Endometrium (tissue), 2 donors: ENCODE data around the gene DHRS1.
"Not testable (repeated sequence)": the region's sequence is repeated elsewhere in the genome, so short reads cannot be mapped to it uniquely, and the experiment has no call there.

Experiments used
- FAIRE-seq: peaks from 2 replicates; lab custom pipeline; 2012; peaks lifted over from hg19 to GRCh38; lab: Jason Lieb, UNC
- donor health status: control.
- donor health status: control.

Gene DHRS1

DNA sequence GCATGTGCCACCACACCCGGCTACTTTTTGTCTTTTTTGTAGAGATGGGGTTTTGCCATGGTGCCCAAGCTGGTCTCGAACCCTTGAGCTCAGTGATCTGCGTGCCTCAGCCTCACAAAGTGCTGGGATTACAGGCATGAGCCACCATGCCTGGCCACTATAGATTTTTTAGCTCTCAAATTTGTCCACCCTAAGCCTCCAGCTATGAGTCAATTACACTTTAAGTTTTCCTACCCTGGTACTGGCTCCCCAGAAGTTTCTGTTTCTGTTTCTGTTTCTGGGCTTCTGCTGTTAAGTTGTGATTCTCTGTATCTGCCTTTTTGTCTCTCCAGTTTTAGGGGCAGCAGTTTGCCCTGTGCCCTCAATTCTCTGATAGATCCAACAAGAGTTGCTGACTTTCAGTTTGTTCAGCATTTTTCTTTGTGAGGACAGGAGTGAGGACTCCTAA, 52.8 kb downstream of the DHRS1 start:
- no peak for FAIRE-seq

DNA sequence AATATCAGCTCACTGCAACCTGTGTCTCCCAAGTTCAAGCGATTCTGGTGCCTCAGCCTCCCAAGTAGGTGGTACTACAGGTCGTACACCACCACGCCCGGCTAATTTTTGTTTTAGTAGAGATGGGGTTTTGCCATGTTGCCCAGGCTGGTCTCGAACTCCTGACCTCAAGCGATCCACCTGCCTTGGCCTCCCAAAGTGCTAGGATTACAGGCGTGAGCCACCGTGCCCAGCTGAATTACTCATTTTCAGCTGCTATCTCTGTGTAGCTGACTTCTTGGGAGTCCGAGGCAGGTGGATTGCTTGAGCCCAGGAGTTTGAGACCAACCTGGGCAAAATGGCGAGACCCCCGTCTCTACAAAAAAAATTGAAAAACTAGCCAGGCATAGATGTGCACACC, 54.2 kb downstream of the DHRS1 start:
- FAIRE-seq = not testable (repeated sequence)

DNA sequence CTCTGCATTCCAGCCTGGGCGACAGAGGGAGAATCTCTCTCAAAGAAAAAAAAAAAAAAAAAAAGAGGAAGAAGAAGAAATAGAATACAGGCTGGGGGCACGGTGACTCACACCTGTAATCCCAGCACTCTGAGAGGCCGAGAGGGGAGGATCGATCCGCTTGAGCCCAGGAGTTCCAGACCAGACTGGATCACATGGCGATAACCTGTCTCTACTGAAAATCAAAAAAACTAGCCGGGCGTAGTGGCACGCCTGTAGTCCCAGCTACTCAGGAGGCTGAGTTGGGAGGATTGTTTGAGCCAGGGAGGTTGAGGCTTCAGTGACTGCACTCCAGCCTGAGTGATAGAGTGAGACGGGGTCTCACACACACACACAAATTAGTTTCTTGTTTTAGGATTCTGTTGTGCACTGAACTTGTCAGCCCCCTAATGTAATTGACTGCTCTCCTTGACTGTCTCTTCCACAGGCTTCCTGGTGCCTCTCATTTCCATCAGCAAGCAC, 56.2 kb downstream of the DHRS1 start:
- no peak for FAIRE-seq

DNA sequence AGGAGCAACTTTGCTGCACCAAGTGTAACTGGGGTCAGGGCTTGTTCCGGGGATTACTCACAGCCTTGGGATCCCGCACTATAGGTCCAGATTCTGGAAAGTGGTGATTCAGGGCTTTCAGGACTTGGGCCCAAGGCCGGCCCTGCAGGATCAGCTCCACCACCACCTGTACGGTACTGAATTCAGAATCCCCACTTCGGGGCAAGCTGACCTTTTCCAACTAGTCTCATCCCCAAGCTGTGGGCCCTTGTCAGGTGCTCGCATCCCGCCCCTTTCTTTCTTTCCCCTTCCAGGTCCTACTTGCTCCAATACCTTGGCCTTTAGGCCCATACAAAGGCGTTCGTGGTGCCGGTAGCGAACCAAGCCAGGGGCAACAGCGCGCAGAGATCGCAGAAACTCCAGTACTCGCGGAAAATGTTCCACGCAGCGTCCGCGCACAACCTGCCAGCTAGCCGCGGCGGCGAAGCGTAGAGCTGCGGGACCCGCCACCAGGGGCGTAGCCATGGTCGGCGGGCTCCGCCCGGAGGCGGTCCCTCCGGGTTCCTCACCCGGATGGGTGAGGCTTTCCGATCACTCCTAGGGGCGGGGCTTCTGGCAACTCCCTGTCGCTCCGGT, 57.6 kb downstream of the DHRS1 start:
- FAIRE-seq = no peak
